Measurements from ENCODE around the gene KRTAP4-11. TPM values are rescaled to one million over a fixed set of nuclear protein-coding genes. Genes with fewer than 3 reads are reported as not detected.

KRTAP4-11 gene
- total RNA-seq, 1 experiment from 2014 or later: not detected

DNA sequence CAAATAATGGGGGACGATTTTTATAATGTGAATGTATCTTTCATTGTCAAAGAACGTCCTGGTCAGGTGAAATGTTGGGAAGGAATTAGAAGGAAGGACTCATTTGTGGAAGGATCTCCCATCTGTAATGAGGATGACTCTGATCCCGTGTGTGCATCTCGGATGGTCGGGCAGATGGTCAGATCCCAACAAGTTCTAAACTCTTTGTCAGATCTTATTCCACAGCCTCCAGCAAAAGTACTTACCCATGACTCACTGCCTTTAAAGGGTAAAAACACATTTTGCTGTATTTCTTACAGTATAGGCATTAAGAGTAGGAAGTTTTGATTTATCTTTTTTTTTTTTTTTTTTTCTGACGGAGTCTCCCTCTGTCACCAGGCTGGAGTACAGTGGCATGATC lies 19.7 kb downstream of the KRTAP4-11 start:
- Mint-ChIP-seq H3K27ac (no peak overlapping the region), H3K4me1 (peaks cover 34% of the 10 kb centered on the region), H3K9me3 (peaks cover 29% of the 10 kb centered on the region), H3K27me3 (ENCODE audit: low read depth) (no peaks in the 10 kb centered on the region), H3K36me3 (peaks cover 13% of the 10 kb centered on the region), H3K4me3 (no peak overlapping the region)
- POLR2A ChIA-PET: no interaction called here
- CTCF ChIA-PET: no interaction called here
- ATAC-seq (no peak), DNase-seq (ENCODE audit: low spot score) (no peak)
- TF ChIP-seq, protein P1, sequence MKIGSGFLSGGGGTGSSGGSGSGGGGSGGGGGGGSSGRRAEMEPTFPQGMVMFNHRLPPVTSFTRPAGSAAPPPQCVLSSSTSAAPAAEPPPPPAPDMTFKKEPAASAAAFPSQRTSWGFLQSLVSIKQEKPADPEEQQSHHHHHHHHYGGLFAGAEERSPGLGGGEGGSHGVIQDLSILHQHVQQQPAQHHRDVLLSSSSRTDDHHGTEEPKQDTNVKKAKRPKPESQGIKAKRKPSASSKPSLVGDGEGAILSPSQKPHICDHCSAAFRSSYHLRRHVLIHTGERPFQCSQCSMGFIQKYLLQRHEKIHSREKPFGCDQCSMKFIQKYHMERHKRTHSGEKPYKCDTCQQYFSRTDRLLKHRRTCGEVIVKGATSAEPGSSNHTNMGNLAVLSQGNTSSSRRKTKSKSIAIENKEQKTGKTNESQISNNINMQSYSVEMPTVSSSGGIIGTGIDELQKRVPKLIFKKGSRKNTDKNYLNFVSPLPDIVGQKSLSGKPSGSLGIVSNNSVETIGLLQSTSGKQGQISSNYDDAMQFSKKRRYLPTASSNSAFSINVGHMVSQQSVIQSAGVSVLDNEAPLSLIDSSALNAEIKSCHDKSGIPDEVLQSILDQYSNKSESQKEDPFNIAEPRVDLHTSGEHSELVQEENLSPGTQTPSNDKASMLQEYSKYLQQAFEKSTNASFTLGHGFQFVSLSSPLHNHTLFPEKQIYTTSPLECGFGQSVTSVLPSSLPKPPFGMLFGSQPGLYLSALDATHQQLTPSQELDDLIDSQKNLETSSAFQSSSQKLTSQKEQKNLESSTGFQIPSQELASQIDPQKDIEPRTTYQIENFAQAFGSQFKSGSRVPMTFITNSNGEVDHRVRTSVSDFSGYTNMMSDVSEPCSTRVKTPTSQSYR (CRISPR knock-in tag; IDR thresholded peaks at IDR 0.05): no peak
- TF ChIP-seq GTF2I (CRISPR knock-in tag; conservative IDR thresholded peaks at IDR 0.05): no peak
- TF ChIP-seq CREM (CRISPR knock-in tag; IDR thresholded peaks at IDR 0.05): no peak
- TF ChIP-seq, protein P2, sequence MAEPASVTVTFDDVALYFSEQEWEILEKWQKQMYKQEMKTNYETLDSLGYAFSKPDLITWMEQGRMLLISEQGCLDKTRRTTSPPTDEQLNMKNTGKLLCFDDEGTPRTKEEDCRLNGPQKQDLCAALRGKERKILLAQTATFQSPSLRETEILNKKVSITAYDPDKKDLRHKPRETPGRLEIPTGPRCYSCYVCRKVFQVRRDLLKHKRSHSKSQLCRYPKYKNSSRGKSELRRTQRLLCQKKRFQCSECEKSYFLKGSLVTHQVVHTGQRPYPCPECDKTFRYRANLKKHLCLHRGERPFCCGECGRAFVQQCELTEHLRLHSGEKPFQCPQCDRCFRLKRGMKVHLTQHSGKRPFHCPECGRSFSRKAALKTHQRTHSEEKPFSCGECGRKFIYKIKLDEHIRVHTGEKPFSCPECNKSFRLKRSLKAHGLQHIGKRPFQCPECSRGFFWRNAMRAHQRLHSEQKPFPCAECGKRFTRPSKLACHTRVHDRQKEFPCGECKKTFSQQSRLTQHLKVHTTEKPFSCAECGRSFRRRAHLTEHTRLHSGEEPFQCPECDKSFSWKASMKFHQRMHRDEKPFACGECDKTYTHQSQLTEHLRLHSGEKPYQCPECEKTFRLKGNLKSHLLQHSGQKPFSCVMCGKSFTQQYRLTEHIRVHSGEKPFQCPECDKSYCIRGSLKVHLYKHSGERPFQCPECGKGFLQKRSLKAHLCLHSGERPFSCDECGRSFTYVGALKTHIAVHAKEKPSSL (CRISPR knock-in tag; conservative IDR thresholded peaks at IDR 0.05): no peak
- no peak for TF ChIP-seq ZNF671 (CRISPR knock-in tag; IDR thresholded peaks at IDR 0.05)
- TF ChIP-seq KAT7 (CRISPR knock-in tag; IDR thresholded peaks at IDR 0.05; ENCODE audit: borderline replicate concordance): no peak
- TF ChIP-seq, protein P3, sequence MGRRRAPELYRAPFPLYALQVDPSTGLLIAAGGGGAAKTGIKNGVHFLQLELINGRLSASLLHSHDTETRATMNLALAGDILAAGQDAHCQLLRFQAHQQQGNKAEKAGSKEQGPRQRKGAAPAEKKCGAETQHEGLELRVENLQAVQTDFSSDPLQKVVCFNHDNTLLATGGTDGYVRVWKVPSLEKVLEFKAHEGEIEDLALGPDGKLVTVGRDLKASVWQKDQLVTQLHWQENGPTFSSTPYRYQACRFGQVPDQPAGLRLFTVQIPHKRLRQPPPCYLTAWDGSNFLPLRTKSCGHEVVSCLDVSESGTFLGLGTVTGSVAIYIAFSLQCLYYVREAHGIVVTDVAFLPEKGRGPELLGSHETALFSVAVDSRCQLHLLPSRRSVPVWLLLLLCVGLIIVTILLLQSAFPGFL (CRISPR knock-in tag; IDR thresholded peaks at IDR 0.05; ENCODE audit: borderline replicate concordance): no peak
- TF ChIP-seq, protein P4, sequence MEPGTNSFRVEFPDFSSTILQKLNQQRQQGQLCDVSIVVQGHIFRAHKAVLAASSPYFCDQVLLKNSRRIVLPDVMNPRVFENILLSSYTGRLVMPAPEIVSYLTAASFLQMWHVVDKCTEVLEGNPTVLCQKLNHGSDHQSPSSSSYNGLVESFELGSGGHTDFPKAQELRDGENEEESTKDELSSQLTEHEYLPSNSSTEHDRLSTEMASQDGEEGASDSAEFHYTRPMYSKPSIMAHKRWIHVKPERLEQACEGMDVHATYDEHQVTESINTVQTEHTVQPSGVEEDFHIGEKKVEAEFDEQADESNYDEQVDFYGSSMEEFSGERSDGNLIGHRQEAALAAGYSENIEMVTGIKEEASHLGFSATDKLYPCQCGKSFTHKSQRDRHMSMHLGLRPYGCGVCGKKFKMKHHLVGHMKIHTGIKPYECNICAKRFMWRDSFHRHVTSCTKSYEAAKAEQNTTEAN (CRISPR knock-in tag; IDR thresholded peaks at IDR 0.05): no peak

DNA sequence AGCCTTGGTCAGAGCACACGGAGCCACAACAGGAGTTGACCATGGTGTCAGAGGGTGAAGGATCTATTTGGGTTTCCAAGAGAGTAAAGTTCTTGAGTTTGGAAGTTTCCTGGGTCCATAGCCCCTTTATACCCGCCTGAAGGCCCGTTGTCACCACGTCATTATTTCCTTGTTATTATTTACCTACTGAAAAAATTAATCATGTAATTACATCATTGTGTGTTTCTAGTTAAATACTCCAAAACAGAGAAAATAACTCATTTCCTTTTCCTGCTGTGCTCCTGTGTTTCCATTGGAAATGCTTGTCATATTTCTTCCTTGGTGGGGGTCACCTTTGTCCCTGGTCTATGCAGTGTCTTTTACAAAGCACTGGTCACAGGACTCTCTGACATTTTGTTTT lies 20.1 kb downstream of the KRTAP4-11 start, which contains the start of gene KRTAP4-8:
KRTAP4-8 (minus strand) TSS at position 101 of the 400 bp plus-strand sequence; CDS start at position 43, 58 bp downstream.
- TF ChIP-seq TCF7 (CRISPR knock-in tag; IDR thresholded peaks at IDR 0.05; ENCODE audit: low read depth) (no peak), GABPB1 (CRISPR knock-in tag; IDR thresholded peaks at IDR 0.05) (no peak), SMAD4 (CRISPR knock-in tag; IDR thresholded peaks at IDR 0.05) (no peak)
- TF ChIP-seq, protein P5, sequence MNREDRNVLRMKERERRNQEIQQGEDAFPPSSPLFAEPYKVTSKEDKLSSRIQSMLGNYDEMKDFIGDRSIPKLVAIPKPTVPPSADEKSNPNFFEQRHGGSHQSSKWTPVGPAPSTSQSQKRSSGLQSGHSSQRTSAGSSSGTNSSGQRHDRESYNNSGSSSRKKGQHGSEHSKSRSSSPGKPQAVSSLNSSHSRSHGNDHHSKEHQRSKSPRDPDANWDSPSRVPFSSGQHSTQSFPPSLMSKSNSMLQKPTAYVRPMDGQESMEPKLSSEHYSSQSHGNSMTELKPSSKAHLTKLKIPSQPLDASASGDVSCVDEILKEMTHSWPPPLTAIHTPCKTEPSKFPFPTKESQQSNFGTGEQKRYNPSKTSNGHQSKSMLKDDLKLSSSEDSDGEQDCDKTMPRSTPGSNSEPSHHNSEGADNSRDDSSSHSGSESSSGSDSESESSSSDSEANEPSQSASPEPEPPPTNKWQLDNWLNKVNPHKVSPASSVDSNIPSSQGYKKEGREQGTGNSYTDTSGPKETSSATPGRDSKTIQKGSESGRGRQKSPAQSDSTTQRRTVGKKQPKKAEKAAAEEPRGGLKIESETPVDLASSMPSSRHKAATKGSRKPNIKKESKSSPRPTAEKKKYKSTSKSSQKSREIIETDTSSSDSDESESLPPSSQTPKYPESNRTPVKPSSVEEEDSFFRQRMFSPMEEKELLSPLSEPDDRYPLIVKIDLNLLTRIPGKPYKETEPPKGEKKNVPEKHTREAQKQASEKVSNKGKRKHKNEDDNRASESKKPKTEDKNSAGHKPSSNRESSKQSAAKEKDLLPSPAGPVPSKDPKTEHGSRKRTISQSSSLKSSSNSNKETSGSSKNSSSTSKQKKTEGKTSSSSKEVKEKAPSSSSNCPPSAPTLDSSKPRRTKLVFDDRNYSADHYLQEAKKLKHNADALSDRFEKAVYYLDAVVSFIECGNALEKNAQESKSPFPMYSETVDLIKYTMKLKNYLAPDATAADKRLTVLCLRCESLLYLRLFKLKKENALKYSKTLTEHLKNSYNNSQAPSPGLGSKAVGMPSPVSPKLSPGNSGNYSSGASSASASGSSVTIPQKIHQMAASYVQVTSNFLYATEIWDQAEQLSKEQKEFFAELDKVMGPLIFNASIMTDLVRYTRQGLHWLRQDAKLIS (CRISPR knock-in tag; IDR thresholded peaks at IDR 0.05; ENCODE audit: borderline replicate concordance): no peak
- TF ChIP-seq, protein P6, sequence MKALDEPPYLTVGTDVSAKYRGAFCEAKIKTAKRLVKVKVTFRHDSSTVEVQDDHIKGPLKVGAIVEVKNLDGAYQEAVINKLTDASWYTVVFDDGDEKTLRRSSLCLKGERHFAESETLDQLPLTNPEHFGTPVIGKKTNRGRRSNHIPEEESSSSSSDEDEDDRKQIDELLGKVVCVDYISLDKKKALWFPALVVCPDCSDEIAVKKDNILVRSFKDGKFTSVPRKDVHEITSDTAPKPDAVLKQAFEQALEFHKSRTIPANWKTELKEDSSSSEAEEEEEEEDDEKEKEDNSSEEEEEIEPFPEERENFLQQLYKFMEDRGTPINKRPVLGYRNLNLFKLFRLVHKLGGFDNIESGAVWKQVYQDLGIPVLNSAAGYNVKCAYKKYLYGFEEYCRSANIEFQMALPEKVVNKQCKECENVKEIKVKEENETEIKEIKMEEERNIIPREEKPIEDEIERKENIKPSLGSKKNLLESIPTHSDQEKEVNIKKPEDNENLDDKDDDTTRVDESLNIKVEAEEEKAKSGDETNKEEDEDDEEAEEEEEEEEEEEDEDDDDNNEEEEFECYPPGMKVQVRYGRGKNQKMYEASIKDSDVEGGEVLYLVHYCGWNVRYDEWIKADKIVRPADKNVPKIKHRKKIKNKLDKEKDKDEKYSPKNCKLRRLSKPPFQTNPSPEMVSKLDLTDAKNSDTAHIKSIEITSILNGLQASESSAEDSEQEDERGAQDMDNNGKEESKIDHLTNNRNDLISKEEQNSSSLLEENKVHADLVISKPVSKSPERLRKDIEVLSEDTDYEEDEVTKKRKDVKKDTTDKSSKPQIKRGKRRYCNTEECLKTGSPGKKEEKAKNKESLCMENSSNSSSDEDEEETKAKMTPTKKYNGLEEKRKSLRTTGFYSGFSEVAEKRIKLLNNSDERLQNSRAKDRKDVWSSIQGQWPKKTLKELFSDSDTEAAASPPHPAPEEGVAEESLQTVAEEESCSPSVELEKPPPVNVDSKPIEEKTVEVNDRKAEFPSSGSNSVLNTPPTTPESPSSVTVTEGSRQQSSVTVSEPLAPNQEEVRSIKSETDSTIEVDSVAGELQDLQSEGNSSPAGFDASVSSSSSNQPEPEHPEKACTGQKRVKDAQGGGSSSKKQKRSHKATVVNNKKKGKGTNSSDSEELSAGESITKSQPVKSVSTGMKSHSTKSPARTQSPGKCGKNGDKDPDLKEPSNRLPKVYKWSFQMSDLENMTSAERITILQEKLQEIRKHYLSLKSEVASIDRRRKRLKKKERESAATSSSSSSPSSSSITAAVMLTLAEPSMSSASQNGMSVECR (CRISPR knock-in tag; IDR thresholded peaks at IDR 0.05; ENCODE audit: borderline replicate concordance): no peak
- no peaks in the 10 kb centered on the region for H3K27me3 Mint-ChIP-seq (ENCODE audit: low read depth)

More for the DNA sequence above, 20.1 kb downstream of the KRTAP4-11 start, which contains the start of gene KRTAP4-8:
- Mint-ChIP-seq H3K27ac (no peak within 1 kb of the TSS), H3K4me1 (peaks cover 34% of the 10 kb centered on the region), H3K9me3 (peaks cover 32% of the 10 kb centered on the region), H3K36me3 (peaks cover 18% of the 10 kb centered on the region), H3K4me3 (no peak within 1 kb of the TSS)
- POLR2A ChIA-PET: no interaction called here
- DNase-seq (ENCODE audit: low spot score): no peak
- CTCF ChIA-PET: no interaction called here
- no peak for ATAC-seq

All from WTC11 (cell line).